Measurements from ENCODE around the gene LSMEM2.

The LSMEM2 gene

GRCh38 chr3:50254577-50255250, 24.2 kb upstream of the LSMEM2 start:
- no peak for TF ChIP-seq CTCF (IDR thresholded peaks at IDR 0.05; ENCODE audit: low read depth, low read length, missing control alignments)
- DNase-seq (ENCODE audit: low read depth): no peak
- H3K4me3 ChIP-seq (ENCODE audit: low read depth, low read length): no peak overlapping the region

- no peak for TF ChIP-seq CTCF (IDR thresholded peaks at IDR 0.05; ENCODE audit: low read depth, low read length, missing control alignments)
- H3K4me3 ChIP-seq (ENCODE audit: low read depth, low read length): no peak overlapping the region
- DNase-seq (ENCODE audit: low read depth): no peak
These were observed 23.7 kb upstream of the LSMEM2 start for GRCh38 chr3:50255251-50255615.

GRCh38 chr3:50256978-50257890, 21.7 kb upstream of the LSMEM2 start:
- no peak for DNase-seq (ENCODE audit: low read depth)
- H3K4me3 ChIP-seq (ENCODE audit: low read depth, low read length): no peak overlapping the region
- peak; percentile 45 for TF ChIP-seq CTCF (IDR thresholded peaks at IDR 0.05; ENCODE audit: low read depth, low read length, missing control alignments)

- no peak overlapping the region for H3K4me3 ChIP-seq (ENCODE audit: low read depth, low read length)
- no peak for TF ChIP-seq CTCF (IDR thresholded peaks at IDR 0.05; ENCODE audit: low read depth, low read length, missing control alignments)
- DNase-seq (ENCODE audit: low read depth): no peak
These were observed 20.7 kb upstream of the LSMEM2 start for GRCh38 chr3:50258029-50258680.

GRCh38 chr3:50258979-50259378, 19.9 kb upstream of the LSMEM2 start:
- TF ChIP-seq CTCF (IDR thresholded peaks at IDR 0.05; ENCODE audit: low read depth, low read length, missing control alignments): no peak
- no peak for DNase-seq (ENCODE audit: low read depth)
- H3K4me3 ChIP-seq (ENCODE audit: low read depth, low read length): no peak overlapping the region

GRCh38 chr3:50259432-50260026, 19.4 kb upstream of the LSMEM2 start:
- no peak overlapping the region; the same call in 1 of the 2 replicates for H3K4me3 ChIP-seq (ENCODE audit: low read depth, low read length)
- no peak for TF ChIP-seq CTCF (IDR thresholded peaks at IDR 0.05; ENCODE audit: low read depth, low read length, missing control alignments)
- no peak for DNase-seq (ENCODE audit: low read depth)
